ENCODE data around the gene KIF24. TPM values are rescaled to one million over a fixed set of nuclear protein-coding genes. Genes with fewer than 3 reads are reported as not detected.

KIF24 gene, protein sequence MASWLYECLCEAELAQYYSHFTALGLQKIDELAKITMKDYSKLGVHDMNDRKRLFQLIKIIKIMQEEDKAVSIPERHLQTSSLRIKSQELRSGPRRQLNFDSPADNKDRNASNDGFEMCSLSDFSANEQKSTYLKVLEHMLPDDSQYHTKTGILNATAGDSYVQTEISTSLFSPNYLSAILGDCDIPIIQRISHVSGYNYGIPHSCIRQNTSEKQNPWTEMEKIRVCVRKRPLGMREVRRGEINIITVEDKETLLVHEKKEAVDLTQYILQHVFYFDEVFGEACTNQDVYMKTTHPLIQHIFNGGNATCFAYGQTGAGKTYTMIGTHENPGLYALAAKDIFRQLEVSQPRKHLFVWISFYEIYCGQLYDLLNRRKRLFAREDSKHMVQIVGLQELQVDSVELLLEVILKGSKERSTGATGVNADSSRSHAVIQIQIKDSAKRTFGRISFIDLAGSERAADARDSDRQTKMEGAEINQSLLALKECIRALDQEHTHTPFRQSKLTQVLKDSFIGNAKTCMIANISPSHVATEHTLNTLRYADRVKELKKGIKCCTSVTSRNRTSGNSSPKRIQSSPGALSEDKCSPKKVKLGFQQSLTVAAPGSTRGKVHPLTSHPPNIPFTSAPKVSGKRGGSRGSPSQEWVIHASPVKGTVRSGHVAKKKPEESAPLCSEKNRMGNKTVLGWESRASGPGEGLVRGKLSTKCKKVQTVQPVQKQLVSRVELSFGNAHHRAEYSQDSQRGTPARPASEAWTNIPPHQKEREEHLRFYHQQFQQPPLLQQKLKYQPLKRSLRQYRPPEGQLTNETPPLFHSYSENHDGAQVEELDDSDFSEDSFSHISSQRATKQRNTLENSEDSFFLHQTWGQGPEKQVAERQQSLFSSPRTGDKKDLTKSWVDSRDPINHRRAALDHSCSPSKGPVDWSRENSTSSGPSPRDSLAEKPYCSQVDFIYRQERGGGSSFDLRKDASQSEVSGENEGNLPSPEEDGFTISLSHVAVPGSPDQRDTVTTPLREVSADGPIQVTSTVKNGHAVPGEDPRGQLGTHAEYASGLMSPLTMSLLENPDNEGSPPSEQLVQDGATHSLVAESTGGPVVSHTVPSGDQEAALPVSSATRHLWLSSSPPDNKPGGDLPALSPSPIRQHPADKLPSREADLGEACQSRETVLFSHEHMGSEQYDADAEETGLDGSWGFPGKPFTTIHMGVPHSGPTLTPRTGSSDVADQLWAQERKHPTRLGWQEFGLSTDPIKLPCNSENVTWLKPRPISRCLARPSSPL (N-terminal part only)
- total RNA-seq (2021; fragmentation: NEBNext Ultra II Directional; extraction: Animal tissue kit (Norgen Biotek cat#: 25700)) (3.9 and 4.5 TPM in 2 replicates), polyA plus RNA-seq (2011; rRNA removed) (2.3 and 2.7 TPM in 2 replicates), polyA minus RNA-seq (2011; rRNA and poly(A)+ RNA removed) (8.9 and 10.7 TPM in 2 replicates)
- polyA plus RNA-seq (2011; cell fraction: cytosol; rRNA removed): 2.6 TPM
- 5.1 TPM for polyA plus RNA-seq (2011; cell fraction: nucleus; rRNA removed)
- polyA plus RNA-seq (2012, experiment 1 of 2): 2.6 to 3.1 TPM (median 2.8 TPM) in 4 replicates
- 0.56 TPM for polyA plus RNA-seq (2012, experiment 2 of 2)
- polyA plus RNA-seq (2013, experiment 1 of 2): 1.8 TPM
- 1.7 TPM for polyA plus RNA-seq (2013, experiment 2 of 2)
- polyA minus RNA-seq (2011; cell fraction: cytosol; rRNA and poly(A)+ RNA removed): 4.2 TPM
- 7.3 TPM for polyA minus RNA-seq (2011; cell fraction: nucleus; rRNA and poly(A)+ RNA removed)
- long read RNA-seq, experiment 1, partial matches to known transcripts: 2 of 7 reads
- long read RNA-seq, experiment 1, other reads (novel, unspliced or antisense): 5 of 7 reads
- long read RNA-seq, experiment 2: 0 reads

DNA sequence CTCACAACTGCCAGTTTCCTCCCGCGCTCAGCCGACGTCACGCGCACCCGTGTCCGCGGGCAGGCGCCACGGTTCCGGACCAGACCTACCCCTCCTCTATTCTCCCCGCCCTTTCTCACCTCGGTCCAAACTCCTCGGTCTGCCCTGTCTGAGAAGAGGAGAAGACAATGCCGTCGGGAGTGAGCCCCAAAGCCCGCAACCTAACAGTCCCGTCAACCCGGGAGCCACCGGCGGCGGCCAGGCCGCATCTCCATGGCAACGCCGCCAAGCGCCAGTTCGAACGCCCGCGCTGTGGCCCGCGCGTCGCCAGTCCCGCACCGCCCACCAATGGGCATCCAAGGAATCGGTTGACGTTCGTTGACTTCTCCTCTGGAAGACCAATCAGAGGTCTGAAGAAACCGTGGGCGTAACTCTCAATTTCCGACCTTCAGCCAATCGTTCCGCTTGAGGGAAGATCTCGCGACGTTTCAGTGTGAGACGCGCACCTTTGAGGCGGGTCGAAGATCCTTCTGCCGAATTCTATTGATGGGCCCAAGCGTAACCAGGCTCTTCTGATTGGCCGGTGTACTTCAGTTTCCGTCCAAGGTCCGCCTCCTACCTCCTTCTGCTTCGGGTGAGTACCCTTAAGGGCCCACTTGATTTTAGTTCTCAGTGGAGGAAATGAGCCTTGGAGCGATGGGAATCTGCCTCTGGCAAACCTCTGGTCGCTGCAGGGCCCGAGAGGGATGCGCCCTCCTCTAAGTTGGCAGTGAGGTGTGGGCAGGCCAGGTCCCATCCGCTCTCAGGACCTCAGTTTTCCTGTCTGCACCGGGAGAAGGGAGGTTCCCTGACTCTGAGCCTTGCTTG lies at the start of gene KIF24, which contains the start of gene NUDT2:
KIF24 (minus strand) TSS at position 282 of the 846 bp plus-strand sequence. CDS start 17,922 bp downstream, outside the sequence.
NUDT2 (plus strand) TSS at position 583 of the 846 bp plus-strand sequence. CDS start 9,471 bp downstream, outside the sequence.
- Histone ChIP-seq H3K23me2 (ENCODE audit: low read depth, low read length) (peaks cover 3% of the 10 kb centered on the region), H3K18ac (ENCODE audit: extremely low read depth, low read length) (no peak within 1 kb of the TSS), H3K14ac (ENCODE audit: insufficient read length) (no peak within 1 kb of the TSS), H2AK5ac (ENCODE audit: low read depth, low read length) (no peak within 1 kb of the TSS), H3K4ac (replicated peaks; ENCODE audit: insufficient read length, low read depth, low read length) (no peak within 1 kb of the TSS), H4K5ac (ENCODE audit: insufficient read length, low read depth, low read length) (peak within 1 kb of the TSS; percentile 79), H2BK120ac (replicated peaks; ENCODE audit: low read depth, low read length) (no peak within 1 kb of the TSS), H2BK20ac (ENCODE audit: low read length) (no peak within 1 kb of the TSS), H4K8ac (ENCODE audit: extremely low read depth, insufficient read depth, low read length) (peak within 1 kb of the TSS; percentile 90), H2AFZ (ENCODE audit: low read length) (peak within 1 kb of the TSS; percentile 74), H2BK12ac (ENCODE audit: low read depth, low read length) (peak within 1 kb of the TSS; percentile 5; the same call in 1 of the 2 replicates), H4K20me1 (replicated peaks in 1 of 2; ENCODE audit: control insufficient read depth in 1 of 2, insufficient read depth in 2 of 2, low read length in 2 of 2) (no peaks in the 10 kb centered on the region), H3K27ac (ENCODE audit: low read depth, low read length) (peak within 1 kb of the TSS; percentile 89), H3K4me3 (ENCODE audit: extremely low read depth in 1 of 4, insufficient read depth in 2 of 4, low read depth in 3 of 4, low read length in 4 of 4) (peak within 1 kb of the TSS; percentile 74 to 96 (median 94)), H3K9me3 (ENCODE audit: insufficient read depth in 2 of 2, low read depth in 1 of 2, low read length in 1 of 2) (no peaks in the 10 kb centered on the region), H2BK5ac (ENCODE audit: low read depth, low read length) (peak within 1 kb of the TSS; percentile 7; the same call in 1 of the 2 replicates), H3K4me2 (ENCODE audit: insufficient read depth in 1 of 2, low read depth in 2 of 2, low read length in 2 of 2) (peak within 1 kb of the TSS; percentile 77 to 85), H3K23ac (ENCODE audit: insufficient read length) (no peak within 1 kb of the TSS), H3K27me3 (replicated peaks in 1 of 4; ENCODE audit: control insufficient read depth in 3 of 4, extremely low read depth in 1 of 4, insufficient read depth in 3 of 4, low read length in 3 of 4) (no peaks in the 10 kb centered on the region), H3K79me2 (ENCODE audit: control insufficient read depth in 1 of 2, insufficient read depth in 2 of 2, low read length in 2 of 2) (peaks cover 0 to 6% of the 10 kb centered on the region in 2 experiments; a peak in 2 of 4 replicates), H4K91ac (replicated peaks; ENCODE audit: insufficient read length, low read length) (peak within 1 kb of the TSS; percentile 5), H3K4me1 (replicated peaks in 1 of 4; ENCODE audit: control insufficient read depth in 3 of 4, insufficient read depth in 4 of 4, low read length in 3 of 4) (peaks cover 0 to 4% (median 1%) of the 10 kb centered on the region in 4 experiments; a peak in 2 of 7 replicates), H3K36me3 (ENCODE audit: control insufficient read depth in 2 of 4, insufficient read depth in 4 of 4, low read length in 3 of 4) (no peaks in the 10 kb centered on the region), H2BK15ac (ENCODE audit: low read length) (no peak within 1 kb of the TSS), H3K79me1 (ENCODE audit: low read depth, low read length) (no peaks in the 10 kb centered on the region), H3K9ac (replicated peaks in 1 of 4; ENCODE audit: extremely low read depth in 1 of 4, low read depth in 3 of 4, low read length in 3 of 4) (peak within 1 kb of the TSS; percentile 88 to 98 (median 94)), H3K56ac (replicated peaks; ENCODE audit: insufficient read length, low read depth, low read length) (peak within 1 kb of the TSS; percentile 3)
- ChIA-PET CTCF (ENCODE audit: partially characterized antibody) (no interaction called here), POLR2A (ENCODE audit: partially characterized antibody) (no interaction called here)
- WGBS, 2 experiments (ENCODE audit: extremely low coverage in 1 of 2, insufficient coverage in 1 of 2, insufficient read length in 1 of 2, insufficient replicate concordance in 2 of 2, low coverage in 1 of 2, low lambda C conversion rate in 2 of 2, missing lambda C conversion rate in 1 of 2): 1% methylated on average over 58 of the region's 64 CpGs; no CpG with 5 or more reads in 1 of the 2 experiments
- FAIRE-seq: peak; percentile 97
- DNase-seq (ENCODE audit: low read depth in 1 of 2, low spot score in 2 of 2): peak; percentile 94 to 99
- peak; percentile 92 for TF ChIP-seq SP1 (IDR thresholded peaks at IDR 0.05; ENCODE audit: low read depth, low read length)
- TF ChIP-seq NRF1 (IDR thresholded peaks at IDR 0.05; ENCODE audit: low read depth, low read length): no peak
- TF ChIP-seq, protein P1, sequence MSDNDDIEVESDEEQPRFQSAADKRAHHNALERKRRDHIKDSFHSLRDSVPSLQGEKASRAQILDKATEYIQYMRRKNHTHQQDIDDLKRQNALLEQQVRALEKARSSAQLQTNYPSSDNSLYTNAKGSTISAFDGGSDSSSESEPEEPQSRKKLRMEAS (IDR thresholded peaks at IDR 0.05): peak; percentile 16; the same call in 1 of the 2 replicates

Measured in H1 (cell line).